Activated naive CD4-positive, alpha-beta T cell treated with anti-CD3 and anti-CD28 coated beads, Interleukin-2, amount 10 ng/mL, durations not matched to agents 7 days and 5 days (primary cell): Measurements from ENCODE around the gene PTGES3.
"Not testable (repeated sequence)": the region's sequence is repeated elsewhere in the genome, so short reads cannot be mapped to it uniquely, and the experiment has no call there.

Experiments
- CTCF ChIA-PET: fragments of 350-600 bp; sonication (Branson Sonifier 250); formaldehyde crosslinking; loops from one replicate; lab custom pipeline; 2021; ENCODE audit warnings: antibody characterized with exemption; lab: Charles Lee
- DNase-seq: peaks from one replicate; pipeline ENCODE4 v3.0.0-alpha.2; 2020
- H3K27ac Mint-ChIP-seq: one replicate; pipeline ENCODE4 v1.8.0; 2021; ENCODE audit warnings: mild to moderate bottlenecking, moderate library complexity, mixed read lengths
- H3K27me3 Mint-ChIP-seq: one replicate; pipeline ENCODE4 v1.8.0; 2021; ENCODE audit warnings: mild to moderate bottlenecking, mixed read lengths
- H3K36me3 Mint-ChIP-seq: one replicate; pipeline ENCODE4 v1.8.0; 2021; ENCODE audit warnings: mixed read lengths
- H3K4me1 Mint-ChIP-seq: one replicate; pipeline ENCODE4 v1.8.0; 2021; ENCODE audit warnings: mixed read lengths
- H3K4me3 Mint-ChIP-seq: one replicate; pipeline ENCODE4 v1.8.0; 2021; ENCODE audit warnings: mild to moderate bottlenecking, moderate library complexity, mixed read lengths
- H3K9me3 Mint-ChIP-seq: one replicate; pipeline ENCODE4 v1.8.0; 2021; ENCODE audit warnings: mixed read lengths

Gene PTGES3

GRCh38 chr12:56688129-56688845 lies at the start of gene PTGES3:
Gene PTGES3 (minus strand): TSS chr12:56688284. CDS start chr12:56687999, 285 bp downstream.
- peaks cover 32% of the 10 kb centered on the region for H3K36me3 Mint-ChIP-seq
- H3K27ac Mint-ChIP-seq = peak within 1 kb of the TSS; percentile 100
- CTCF ChIA-PET = interaction anchor here (0.8 to 3.2 kb wide), 4 partner anchors 31 to 70 kb away, joined by 3 to 12 read pairs (median 3); no protein-coding TSS in a partner anchor
- H3K9me3 Mint-ChIP-seq = no peaks in the 10 kb centered on the region
- peak within 1 kb of the TSS; percentile 100 for H3K4me3 Mint-ChIP-seq
- peaks cover 35% of the 10 kb centered on the region for H3K4me1 Mint-ChIP-seq
- peak; percentile 98 for DNase-seq
- H3K27me3 Mint-ChIP-seq = no peaks in the 10 kb centered on the region

DNA sequence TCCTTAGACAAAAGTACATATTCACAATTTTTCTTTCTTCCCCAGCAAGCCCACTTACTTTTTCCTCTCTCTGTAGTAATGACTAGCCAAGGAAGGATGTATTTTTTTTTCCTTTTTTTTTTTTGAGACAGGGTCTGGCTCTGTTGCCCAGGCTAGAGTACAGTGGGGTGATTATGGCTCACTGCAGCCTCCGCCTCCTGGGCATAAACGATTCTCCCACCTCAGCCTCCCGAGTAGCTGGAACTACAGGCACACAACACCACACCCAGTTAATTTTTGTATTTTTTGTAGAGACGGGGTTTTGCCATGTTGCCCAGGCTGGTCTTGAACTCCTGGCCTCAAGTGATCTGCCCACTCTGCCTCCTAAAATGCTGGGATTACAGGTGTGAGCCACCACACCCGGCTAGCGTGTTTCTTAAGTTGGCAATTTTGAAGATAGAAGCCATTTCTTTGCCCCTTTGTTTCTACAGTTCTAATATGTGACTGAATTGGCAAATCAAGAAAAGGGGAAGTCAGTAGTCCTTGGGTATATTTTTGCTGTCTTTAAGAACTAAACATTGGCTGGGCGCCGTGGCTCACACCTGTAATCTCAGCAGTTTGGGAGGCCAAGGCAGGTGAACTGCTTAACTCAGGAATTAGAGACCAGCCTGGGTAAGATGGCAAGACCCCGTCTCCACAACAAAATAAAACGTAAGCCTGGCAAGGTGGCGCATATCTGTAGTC lies 40.2 kb upstream of the PTGES3 start:
- no peaks in the 10 kb centered on the region for H3K27me3 Mint-ChIP-seq
- no peak overlapping the region for H3K4me3 Mint-ChIP-seq
- CTCF ChIA-PET = no interaction called here
- H3K4me1 Mint-ChIP-seq = peaks cover 25% of the 10 kb centered on the region
- no peaks in the 10 kb centered on the region for H3K9me3 Mint-ChIP-seq
- no peak for DNase-seq
- peaks cover 44% of the 10 kb centered on the region for H3K36me3 Mint-ChIP-seq
- no peak overlapping the region for H3K27ac Mint-ChIP-seq

DNA sequence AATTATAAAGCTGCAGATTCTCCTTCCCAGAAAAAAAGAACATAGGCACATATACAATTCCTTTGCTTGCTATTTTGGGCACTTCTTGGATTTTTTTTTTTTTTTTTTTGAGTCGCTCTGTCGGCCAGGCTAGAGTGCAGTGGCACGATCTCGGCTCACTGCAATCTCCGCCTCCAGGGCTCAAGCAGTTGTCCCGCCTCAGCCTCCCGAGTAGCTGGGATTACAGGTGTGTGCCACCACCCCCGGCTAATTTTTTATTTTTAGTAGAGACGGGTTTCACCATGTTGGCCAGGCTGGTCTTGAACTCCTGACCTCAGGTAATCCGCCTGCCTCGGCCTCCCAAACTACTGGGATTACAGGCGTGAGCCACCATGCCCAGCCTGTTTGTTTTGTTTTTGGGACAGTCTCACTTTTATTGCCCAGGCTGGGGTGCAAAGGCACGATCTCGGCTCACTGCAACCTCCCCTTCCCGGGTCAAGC lies 38.2 kb upstream of the PTGES3 start:
- DNase-seq, H3K9me3 Mint-ChIP-seq, H3K27me3 Mint-ChIP-seq: not testable (repeated sequence)
- H3K4me1 Mint-ChIP-seq = peaks cover 45% of the 10 kb centered on the region
- H3K36me3 Mint-ChIP-seq = peaks cover 54% of the 10 kb centered on the region
- H3K27ac Mint-ChIP-seq = peak overlapping the region; percentile 98
- H3K4me3 Mint-ChIP-seq = peak overlapping the region; percentile 99
- CTCF ChIA-PET = interaction anchor here (0.6 to 1.7 kb wide), 3 partner anchors 36 to 386 kb away, joined by 5 read pairs; partner anchors contain the start of gene HSD17B6

DNA sequence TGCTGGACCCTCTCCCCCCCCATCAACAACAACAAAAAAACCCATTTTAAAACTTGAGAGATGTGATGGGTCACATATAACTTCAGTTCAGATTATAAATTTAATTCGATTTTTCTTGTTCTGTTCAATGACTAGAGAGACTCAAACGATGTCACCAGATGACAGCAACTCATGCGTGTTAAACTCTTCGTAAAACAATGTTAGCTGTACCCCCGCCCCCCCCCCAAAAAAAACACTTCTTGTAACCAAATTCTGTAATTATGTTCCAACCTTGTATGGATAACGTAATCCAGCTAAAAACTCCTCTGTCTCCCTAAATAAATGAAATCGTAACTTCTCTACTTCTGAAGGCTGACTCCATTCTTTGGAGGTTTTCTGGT lies 37.6 kb upstream of the PTGES3 start:
- Mint-ChIP-seq H3K27ac (peak overlapping the region; percentile 98), H3K9me3 (no peaks in the 10 kb centered on the region), H3K4me3 (peak overlapping the region; percentile 99), H3K36me3 (peaks cover 54% of the 10 kb centered on the region), H3K27me3 (no peaks in the 10 kb centered on the region), H3K4me1 (peaks cover 51% of the 10 kb centered on the region)
- CTCF ChIA-PET = interaction anchor here (0.9 to 1.7 kb wide), 3 partner anchors 37 to 263 kb away, joined by 3 to 5 read pairs (median 5); partner anchors contain the start of gene HSD17B6
- no peak for DNase-seq

DNA sequence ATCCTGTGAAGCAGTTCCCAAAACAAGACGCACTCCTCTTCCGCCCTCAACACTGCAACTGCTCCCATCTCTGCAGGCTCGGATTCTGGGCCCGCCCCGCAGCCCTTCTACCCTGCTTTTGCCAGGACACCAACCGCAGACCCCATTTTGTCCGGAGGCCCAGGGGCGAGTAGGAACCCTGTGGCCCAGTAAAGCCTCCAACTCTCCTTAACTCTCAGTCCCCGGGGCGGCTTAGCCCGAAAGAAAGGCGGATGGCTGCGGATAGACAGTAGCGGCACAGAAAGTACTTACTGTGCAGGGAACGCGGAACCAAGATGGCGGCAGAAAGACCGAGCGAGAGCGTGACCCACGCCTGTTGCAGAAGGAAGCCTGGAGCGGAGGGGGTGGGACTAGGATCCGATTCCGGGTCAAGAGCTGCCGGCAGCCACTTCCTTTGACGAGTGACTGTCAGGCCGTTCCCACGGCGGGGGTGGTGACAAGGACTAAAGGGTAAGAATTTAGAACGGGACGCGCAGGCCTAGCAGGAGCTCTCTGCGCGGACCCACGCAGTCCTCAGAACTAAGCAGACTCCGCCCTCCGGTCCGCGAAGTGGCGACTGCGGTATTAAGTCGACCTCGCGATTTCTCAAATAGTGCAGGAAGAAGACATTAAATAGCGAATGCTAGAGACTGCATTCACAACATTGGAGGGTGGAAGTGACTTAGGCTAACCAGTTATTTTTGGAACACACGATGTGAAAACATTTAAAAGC lies 37.1 kb upstream of the PTGES3 start, which contains the start of gene NACA:
Gene NACA (minus strand): TSS at position 328 of the 751 bp plus-strand sequence. CDS start 778 bp downstream, outside the sequence.
- peaks cover 60% of the 10 kb centered on the region for H3K36me3 Mint-ChIP-seq
- no peaks in the 10 kb centered on the region for H3K9me3 Mint-ChIP-seq
- H3K4me3 Mint-ChIP-seq = peak within 1 kb of the TSS; percentile 99
- CTCF ChIA-PET = interaction anchor here (0.9 to 1.7 kb wide), 3 partner anchors 38 to 263 kb away, joined by 3 to 5 read pairs (median 5); partner anchors contain the start of gene HSD17B6
- H3K4me1 Mint-ChIP-seq = peaks cover 56% of the 10 kb centered on the region
- DNase-seq = peak; percentile 100
- H3K27ac Mint-ChIP-seq = peak within 1 kb of the TSS; percentile 98
- H3K27me3 Mint-ChIP-seq = no peaks in the 10 kb centered on the region

DNA sequence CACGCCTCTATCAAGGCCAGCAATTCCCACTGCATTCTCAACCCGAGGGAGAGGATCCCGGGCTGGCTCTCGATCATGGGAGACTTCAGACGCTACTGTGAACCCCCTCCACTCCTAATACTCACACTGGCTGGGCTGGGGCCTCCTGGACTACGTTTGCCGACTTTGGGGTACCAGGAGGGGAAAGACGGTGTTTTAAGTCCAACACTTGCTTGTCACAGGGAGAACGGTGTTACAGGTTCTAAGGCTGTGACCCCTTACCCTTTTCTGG lies 36.6 kb upstream of the PTGES3 start:
- no peaks in the 10 kb centered on the region for H3K9me3 Mint-ChIP-seq
- peak overlapping the region; percentile 99 for H3K4me3 Mint-ChIP-seq
- DNase-seq = no peak
- CTCF ChIA-PET = no interaction called here
- peaks cover 61% of the 10 kb centered on the region for H3K36me3 Mint-ChIP-seq
- no peaks in the 10 kb centered on the region for H3K27me3 Mint-ChIP-seq
- peak overlapping the region; percentile 98 for H3K27ac Mint-ChIP-seq
- peaks cover 61% of the 10 kb centered on the region for H3K4me1 Mint-ChIP-seq

GRCh38 chr12:56723889-56724700 lies 36.0 kb upstream of the PTGES3 start:
- no peak for DNase-seq
- Mint-ChIP-seq H3K4me1 (peaks cover 67% of the 10 kb centered on the region), H3K4me3 (peak overlapping the region; percentile 99), H3K27ac (peak overlapping the region; percentile 98), H3K9me3 (no peaks in the 10 kb centered on the region), H3K36me3 (peaks cover 62% of the 10 kb centered on the region), H3K27me3 (no peaks in the 10 kb centered on the region)
- CTCF ChIA-PET = interaction anchor here (1.2 kb wide), 1 partner anchor 35 kb away, joined by 5 read pairs; no protein-coding TSS in a partner anchor

GRCh38 chr12:56723352-56723751 lies 35.3 kb upstream of the PTGES3 start:
- no peaks in the 10 kb centered on the region for H3K9me3 Mint-ChIP-seq
- CTCF ChIA-PET = interaction anchor here (1.2 kb wide), 2 partner anchors 34 to 78 kb away, joined by 3 to 5 read pairs; partner anchors contain the start of gene ATP5F1B
- DNase-seq = no peak
- peak overlapping the region; percentile 98 for H3K27ac Mint-ChIP-seq
- peaks cover 73% of the 10 kb centered on the region for H3K4me1 Mint-ChIP-seq
- H3K27me3 Mint-ChIP-seq = no peaks in the 10 kb centered on the region
- peaks cover 67% of the 10 kb centered on the region for H3K36me3 Mint-ChIP-seq
- H3K4me3 Mint-ChIP-seq = peak overlapping the region; percentile 99

DNA sequence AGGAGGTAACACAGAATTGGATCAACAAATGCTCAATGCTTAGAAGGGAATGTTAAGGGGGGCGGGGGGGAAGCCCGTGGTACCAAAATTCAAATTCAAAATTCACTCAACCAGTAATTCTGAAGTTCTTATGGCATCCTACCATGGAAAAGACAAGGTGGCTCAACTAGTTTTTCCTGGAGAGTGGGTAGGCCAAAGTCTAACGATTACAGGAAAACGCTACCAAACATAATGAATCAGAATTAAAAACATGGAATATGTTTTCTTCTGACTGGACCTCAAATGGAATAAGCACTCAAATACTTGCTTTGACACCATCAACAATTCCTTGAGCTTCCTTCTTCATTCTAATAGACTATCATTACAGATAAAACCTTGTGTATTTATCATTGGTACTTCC lies 34.7 kb upstream of the PTGES3 start:
- DNase-seq = no peak
- CTCF ChIA-PET = interaction anchor here (1.2 kb wide), 2 partner anchors 34 to 77 kb away, joined by 3 to 5 read pairs; partner anchors contain the start of gene ATP5F1B
- Mint-ChIP-seq H3K9me3 (no peaks in the 10 kb centered on the region), H3K27me3 (no peaks in the 10 kb centered on the region), H3K36me3 (peaks cover 67% of the 10 kb centered on the region), H3K27ac (no peak overlapping the region), H3K4me3 (peak overlapping the region; percentile 99), H3K4me1 (peaks cover 73% of the 10 kb centered on the region)

- CTCF ChIA-PET = interaction anchor here (0.8 to 1.1 kb wide), 2 partner anchors 12 to 34 kb away, joined by 3 read pairs; partner anchors contain the start of gene PTGES3
- Mint-ChIP-seq H3K4me1 (peaks cover 74% of the 10 kb centered on the region), H3K27me3 (no peaks in the 10 kb centered on the region), H3K36me3 (peaks cover 71% of the 10 kb centered on the region), H3K27ac (peak overlapping the region; percentile 33), H3K4me3 (peak overlapping the region; percentile 99), H3K9me3 (no peaks in the 10 kb centered on the region)
- DNase-seq = no peak
These were observed 33.6 kb upstream of the PTGES3 start for GRCh38 chr12:56721721-56722120.

DNA sequence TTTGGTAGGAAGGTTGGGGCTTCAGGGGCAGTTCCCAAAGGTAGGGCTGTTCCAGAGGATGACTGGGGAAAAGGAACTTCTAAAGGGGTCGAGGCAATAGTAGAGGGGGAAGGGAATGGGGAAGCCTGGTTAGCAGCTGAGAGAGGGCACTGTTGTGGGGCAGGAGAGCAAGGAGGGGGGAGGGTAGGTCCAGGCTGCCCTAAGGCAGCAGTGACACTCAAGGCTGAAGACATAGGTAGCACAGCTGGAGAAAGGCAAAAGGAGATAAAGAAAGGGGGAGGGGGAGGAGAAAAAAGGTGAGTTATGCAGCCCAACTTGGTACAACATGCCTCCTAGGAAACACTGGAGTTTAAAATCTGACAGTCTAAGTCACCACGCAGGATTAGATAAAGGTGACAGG lies 33.1 kb upstream of the PTGES3 start:
- Mint-ChIP-seq H3K27me3 (no peaks in the 10 kb centered on the region), H3K27ac (peak overlapping the region; percentile 73), H3K4me1 (peaks cover 75% of the 10 kb centered on the region), H3K36me3 (peaks cover 75% of the 10 kb centered on the region), H3K9me3 (no peaks in the 10 kb centered on the region), H3K4me3 (peak overlapping the region; percentile 14)
- no peak for DNase-seq
- CTCF ChIA-PET = interaction anchor here (1.1 kb wide), 1 partner anchor 12 kb away, joined by 3 read pairs; no protein-coding TSS in a partner anchor

- CTCF ChIA-PET = no interaction called here
These were observed 32.7 kb upstream of the PTGES3 start for GRCh38 chr12:56720731-56721151.

GRCh38 chr12:56719056-56719455 lies 31.0 kb upstream of the PTGES3 start:
- Mint-ChIP-seq H3K4me3 (no peak overlapping the region), H3K27me3 (no peaks in the 10 kb centered on the region), H3K4me1 (peaks cover 69% of the 10 kb centered on the region), H3K9me3 (no peaks in the 10 kb centered on the region), H3K27ac (peak overlapping the region; percentile 43), H3K36me3 (peaks cover 81% of the 10 kb centered on the region)
- no peak for DNase-seq
- CTCF ChIA-PET = interaction anchor here (1.0 kb wide), 1 partner anchor 30 kb away, joined by 3 read pairs; no protein-coding TSS in a partner anchor

More at GRCh38 chr12:56720731-56721151, 32.7 kb upstream of the PTGES3 start:
- H3K27ac Mint-ChIP-seq = peak overlapping the region; percentile 73
- no peaks in the 10 kb centered on the region for H3K27me3 Mint-ChIP-seq
- peak overlapping the region; percentile 7 for H3K4me3 Mint-ChIP-seq
- H3K9me3 Mint-ChIP-seq = no peaks in the 10 kb centered on the region
- H3K4me1 Mint-ChIP-seq = peaks cover 75% of the 10 kb centered on the region
- H3K36me3 Mint-ChIP-seq = peaks cover 79% of the 10 kb centered on the region
- DNase-seq = no peak
